Measurements from ENCODE around the gene RBM11. TPM values are rescaled to one million over a fixed set of nuclear protein-coding genes. Genes with fewer than 3 reads are reported as not detected.

RBM11 gene
- total and polyA plus RNA-seq, 2 experiments from 2014 or later: not detected

GRCh38 chr21:14271641-14272040 is 55.7 kb downstream of the RBM11 start:
- in situ Hi-C loops (cut with MboI): no loop called here
- no peaks in the 10 kb centered on the region for H3F3A ChIP-seq (ENCODE audit: insufficient read depth)
- no peaks in the 10 kb centered on the region for H3K9me2 ChIP-seq (ENCODE audit: insufficient read depth)
- no peak overlapping the region for H3K4me3 ChIP-seq
- no peak overlapping the region for H3K4me2 ChIP-seq (ENCODE audit: unreplicated experiment)
- H4K20me1 ChIP-seq (ENCODE audit: insufficient read depth): no peaks in the 10 kb centered on the region
- no peaks in the 10 kb centered on the region for H3K79me2 ChIP-seq (ENCODE audit: insufficient read depth)
- no peaks in the 10 kb centered on the region for H3K27me3 ChIP-seq (replicated peaks; ENCODE audit: insufficient read depth)
- no peak overlapping the region for H3K9ac ChIP-seq
- WGBS, 2 experiments (ENCODE audit: low coverage in 1 of 2, low lambda C conversion rate in 2 of 2, missing lambda C conversion rate in 2 of 2): 45% methylated on average over 6 of the region's 6 CpGs
- H3K9me3 ChIP-seq (ENCODE audit: low read depth): no peaks in the 10 kb centered on the region
- no peaks in the 10 kb centered on the region for H3K36me3 ChIP-seq (ENCODE audit: low read depth)
- no peak overlapping the region for H3K27ac ChIP-seq
- H3K4me1 ChIP-seq (ENCODE audit: insufficient read depth): no peaks in the 10 kb centered on the region
- DNase-seq: no peak
- H2AFZ ChIP-seq: no peak overlapping the region
- TF ChIP-seq EZH2 (IDR thresholded peaks at IDR 0.05; ENCODE audit: insufficient read depth, poor library complexity, severe bottlenecking) (no peak), EZH2phosphoT487 (IDR thresholded peaks at IDR 0.05; ENCODE audit: insufficient read depth, low read depth) (no peak)

GRCh38 chr21:14273736-14274538 is 58.0 kb downstream of the RBM11 start:
- DNase-seq: no peak
- WGBS, 2 experiments (ENCODE audit: low coverage in 1 of 2, low lambda C conversion rate in 2 of 2, missing lambda C conversion rate in 2 of 2): 20 to 21% methylated on average over 38 to 39 of the region's 39 CpGs
- Histone ChIP-seq H3K9me3 (ENCODE audit: low read depth) (no peaks in the 10 kb centered on the region), H3K9ac (no peak overlapping the region), H2AFZ (no peak overlapping the region), H3K79me2 (ENCODE audit: insufficient read depth) (no peaks in the 10 kb centered on the region), H3K4me2 (ENCODE audit: unreplicated experiment) (no peak overlapping the region), H3K27ac (no peak overlapping the region), H3F3A (ENCODE audit: insufficient read depth) (no peaks in the 10 kb centered on the region), H3K4me1 (ENCODE audit: insufficient read depth) (no peaks in the 10 kb centered on the region), H3K9me2 (ENCODE audit: insufficient read depth) (no peaks in the 10 kb centered on the region), H3K36me3 (ENCODE audit: low read depth) (no peaks in the 10 kb centered on the region), H3K4me3 (no peak overlapping the region), H4K20me1 (ENCODE audit: insufficient read depth) (no peaks in the 10 kb centered on the region), H3K27me3 (replicated peaks; ENCODE audit: insufficient read depth) (no peaks in the 10 kb centered on the region)
- in situ Hi-C loops (cut with MboI): no loop called here
- no peak for TF ChIP-seq EZH2 (IDR thresholded peaks at IDR 0.05; ENCODE audit: insufficient read depth, poor library complexity, severe bottlenecking)
- TF ChIP-seq EZH2phosphoT487 (IDR thresholded peaks at IDR 0.05; ENCODE audit: insufficient read depth, low read depth): no peak

- Histone ChIP-seq H3K4me3 (no peak overlapping the region), H3K27ac (no peak overlapping the region), H4K20me1 (ENCODE audit: insufficient read depth) (no peaks in the 10 kb centered on the region), H3K9me2 (ENCODE audit: insufficient read depth) (no peaks in the 10 kb centered on the region), H2AFZ (no peak overlapping the region), H3K36me3 (ENCODE audit: low read depth) (no peaks in the 10 kb centered on the region), H3K9me3 (ENCODE audit: low read depth) (no peaks in the 10 kb centered on the region), H3K27me3 (replicated peaks; ENCODE audit: insufficient read depth) (no peaks in the 10 kb centered on the region), H3K9ac (no peak overlapping the region), H3K4me1 (ENCODE audit: insufficient read depth) (no peaks in the 10 kb centered on the region), H3F3A (ENCODE audit: insufficient read depth) (no peaks in the 10 kb centered on the region), H3K4me2 (ENCODE audit: unreplicated experiment) (no peak overlapping the region), H3K79me2 (ENCODE audit: insufficient read depth) (no peaks in the 10 kb centered on the region)
- in situ Hi-C loops (cut with MboI): no loop called here
- 48 to 58% methylated on average over 4 of the region's 4 CpGs for WGBS, 2 experiments (ENCODE audit: low coverage in 1 of 2, low lambda C conversion rate in 2 of 2, missing lambda C conversion rate in 2 of 2)
- TF ChIP-seq EZH2phosphoT487 (IDR thresholded peaks at IDR 0.05; ENCODE audit: insufficient read depth, low read depth): no peak
- no peak for TF ChIP-seq EZH2 (IDR thresholded peaks at IDR 0.05; ENCODE audit: insufficient read depth, poor library complexity, severe bottlenecking)
- no peak for DNase-seq
Measured at GRCh38 chr21:14275702-14276205, 59.8 kb downstream of the RBM11 start.

Other genes with a start within 250 kb of the RBM11 start
- not detected in 2 replicates for gene LIPI, start 5.2 kb upstream of the RBM11 start, total RNA-seq (2014; rRNA removed; shearing (Covaris generic))
- gene LIPI, start 5.2 kb upstream of the RBM11 start, polyA plus RNA-seq (2016; fragmentation: Nextera tagmentation; extraction: Ambion mirVana): not detected in 2 replicates
- gene HSPA13, start 167.0 kb downstream of the RBM11 start, total RNA-seq (2014; rRNA removed; shearing (Covaris generic)): 69.7 and 76.2 TPM in 2 replicates
- 51.4 and 51.6 TPM in 2 replicates for gene HSPA13, start 167.0 kb downstream of the RBM11 start, polyA plus RNA-seq (2016; fragmentation: Nextera tagmentation; extraction: Ambion mirVana)